GM12872 (cell line): ENCODE measurements around the gene NFX1.

ENCODE experiments used
- CTCF ChIP-seq: IDR thresholded peaks from 3 replicates; pipeline ENCODE4 v1.5.1; 2011; ENCODE audit warnings: low read depth, mild to moderate bottlenecking, low read length, moderate library complexity; ENCODE audit not compliant: insufficient read depth

The NFX1 gene

GRCh38 chr9:33355933-33356332 is 65.6 kb downstream of the NFX1 start:
- TF ChIP-seq CTCF, result no peak

- TF ChIP-seq CTCF, result no peak
Measured at GRCh38 chr9:33364127-33364526, 73.8 kb downstream of the NFX1 start.

GRCh38 chr9:33366979-33367480 is 76.7 kb downstream of the NFX1 start:
- no peak for TF ChIP-seq CTCF

- TF ChIP-seq CTCF, result no peak
Measured at GRCh38 chr9:33372900-33373299, 82.6 kb downstream of the NFX1 start.

GRCh38 chr9:33374190-33374589 is 83.9 kb downstream of the NFX1 start:
- no peak for TF ChIP-seq CTCF

- peak; percentile 89 for TF ChIP-seq CTCF
Measured at GRCh38 chr9:33374634-33375237, 84.4 kb downstream of the NFX1 start.

- TF ChIP-seq CTCF, result no peak
Measured at GRCh38 chr9:33375238-33375840, 85.0 kb downstream of the NFX1 start.
